ENCODE data around the gene RO60.

The RO60 gene

GRCh38 chr1:193060406-193060805 lies 994 bp downstream of the RO60 start:
- DNase-seq = no peak

- no peak for DNase-seq
Measured at GRCh38 chr1:193060938-193061337, 1.5 kb downstream of the RO60 start.

- DNase-seq = no peak
Measured at GRCh38 chr1:193062698-193063463, 3.5 kb downstream of the RO60 start.

- DNase-seq = no peak
Measured at GRCh38 chr1:193065954-193066353, 6.5 kb downstream of the RO60 start.

GRCh38 chr1:193066606-193067005 lies 7.2 kb downstream of the RO60 start:
- no peak for DNase-seq

GRCh38 chr1:193068013-193068412 lies 8.6 kb downstream of the RO60 start:
- no peak for DNase-seq

GRCh38 chr1:193069748-193070385 lies 10.5 kb downstream of the RO60 start:
- DNase-seq = no peak

GRCh38 chr1:193070386-193070753 lies 11.0 kb downstream of the RO60 start:
- no peak for DNase-seq

- DNase-seq = no peak
Measured at GRCh38 chr1:193070942-193071341, 11.5 kb downstream of the RO60 start.

GRCh38 chr1:193077991-193078390 lies 18.6 kb downstream of the RO60 start:
- no peak for DNase-seq

GRCh38 chr1:193079187-193079586 lies 19.8 kb downstream of the RO60 start:
- DNase-seq = no peak

- DNase-seq = no peak
Measured at GRCh38 chr1:193083365-193084088, 24.1 kb downstream of the RO60 start.

GRCh38 chr1:193085263-193085662 lies 25.9 kb downstream of the RO60 start:
- no peak for DNase-seq

- no peak for DNase-seq
Measured at GRCh38 chr1:193086342-193086741, 26.9 kb downstream of the RO60 start.

- DNase-seq = no peak
Measured at GRCh38 chr1:193087893-193088292, 28.5 kb downstream of the RO60 start.

GRCh38 chr1:193090865-193091264 lies 31.5 kb downstream of the RO60 start:
- DNase-seq = no peak

- DNase-seq = no peak
Measured at GRCh38 chr1:193094112-193094511, 34.7 kb downstream of the RO60 start.

- no peak for DNase-seq
Measured at GRCh38 chr1:193102662-193103061, 43.2 kb downstream of the RO60 start.

GRCh38 chr1:193103759-193104501 lies 44.5 kb downstream of the RO60 start:
- no peak for DNase-seq

GRCh38 chr1:193104502-193104906 lies 45.1 kb downstream of the RO60 start:
- DNase-seq = peak in 36 of 56 donors; percentile 3 to 67 (median 31)

GRCh38 chr1:193104907-193105820 lies 45.8 kb downstream of the RO60 start, which contains the start of gene GLRX2:
Gene GLRX2 (minus strand): TSS chr1:193105414. CDS start chr1:193105382, 32 bp downstream.
- DNase-seq = peak; percentile 27 to 90 (median 80)

Measured in amygdala (tissue), 56 donors.